GM06990 (cell line): Measurements from ENCODE around the gene SEMA6A.

Experiments used
- DNase-seq: peaks from one replicate; pipeline ENCODE4 v3.0.0-alpha.2; 2011; ENCODE audit not compliant: insufficient read length; ENCODE audit errors: extremely low read depth
- H3K27me3 ChIP-seq: replicated peaks from 2 replicates; pipeline ENCODE4 v1.6.0; 2011; ENCODE audit warnings: low read length; ENCODE audit not compliant: control insufficient read depth, insufficient read depth
- H3K36me3 ChIP-seq: 2 replicates; pipeline ENCODE4 v1.5.1; 2011; ENCODE audit warnings: low read length; ENCODE audit not compliant: control insufficient read depth, insufficient read depth
- H3K4me3 ChIP-seq: replicated peaks from 2 replicates; pipeline ENCODE4 v1.5.1; 2011; ENCODE audit warnings: low read depth, mild to moderate bottlenecking, control low read depth, low read length
- TF ChIP-seq, protein P1 (sequence below): IDR thresholded peaks from 2 replicates; pipeline ENCODE4 v1.5.1; 2011; ENCODE audit warnings: low read length, control low read depth, mild to moderate bottlenecking, inconsistent platforms; ENCODE audit not compliant: insufficient read depth, poor library complexity, severe bottlenecking

SEMA6A gene

GRCh38 chr5:116598911-116599310 lies 24.3 kb upstream of the SEMA6A start:
- no peak for DNase-seq
- H3K4me3 ChIP-seq = no peak overlapping the region
- H3K36me3 ChIP-seq = no peaks in the 10 kb centered on the region
- no peaks in the 10 kb centered on the region for H3K27me3 ChIP-seq
- TF ChIP-seq, protein P1, sequence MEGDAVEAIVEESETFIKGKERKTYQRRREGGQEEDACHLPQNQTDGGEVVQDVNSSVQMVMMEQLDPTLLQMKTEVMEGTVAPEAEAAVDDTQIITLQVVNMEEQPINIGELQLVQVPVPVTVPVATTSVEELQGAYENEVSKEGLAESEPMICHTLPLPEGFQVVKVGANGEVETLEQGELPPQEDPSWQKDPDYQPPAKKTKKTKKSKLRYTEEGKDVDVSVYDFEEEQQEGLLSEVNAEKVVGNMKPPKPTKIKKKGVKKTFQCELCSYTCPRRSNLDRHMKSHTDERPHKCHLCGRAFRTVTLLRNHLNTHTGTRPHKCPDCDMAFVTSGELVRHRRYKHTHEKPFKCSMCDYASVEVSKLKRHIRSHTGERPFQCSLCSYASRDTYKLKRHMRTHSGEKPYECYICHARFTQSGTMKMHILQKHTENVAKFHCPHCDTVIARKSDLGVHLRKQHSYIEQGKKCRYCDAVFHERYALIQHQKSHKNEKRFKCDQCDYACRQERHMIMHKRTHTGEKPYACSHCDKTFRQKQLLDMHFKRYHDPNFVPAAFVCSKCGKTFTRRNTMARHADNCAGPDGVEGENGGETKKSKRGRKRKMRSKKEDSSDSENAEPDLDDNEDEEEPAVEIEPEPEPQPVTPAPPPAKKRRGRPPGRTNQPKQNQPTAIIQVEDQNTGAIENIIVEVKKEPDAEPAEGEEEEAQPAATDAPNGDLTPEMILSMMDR = no peak

GRCh38 chr5:116595498-116595897 lies 20.9 kb upstream of the SEMA6A start:
- no peak for DNase-seq
- H3K27me3 ChIP-seq = no peaks in the 10 kb centered on the region
- H3K4me3 ChIP-seq = no peak overlapping the region
- H3K36me3 ChIP-seq = no peaks in the 10 kb centered on the region
- TF ChIP-seq, protein P1 = no peak

DNA sequence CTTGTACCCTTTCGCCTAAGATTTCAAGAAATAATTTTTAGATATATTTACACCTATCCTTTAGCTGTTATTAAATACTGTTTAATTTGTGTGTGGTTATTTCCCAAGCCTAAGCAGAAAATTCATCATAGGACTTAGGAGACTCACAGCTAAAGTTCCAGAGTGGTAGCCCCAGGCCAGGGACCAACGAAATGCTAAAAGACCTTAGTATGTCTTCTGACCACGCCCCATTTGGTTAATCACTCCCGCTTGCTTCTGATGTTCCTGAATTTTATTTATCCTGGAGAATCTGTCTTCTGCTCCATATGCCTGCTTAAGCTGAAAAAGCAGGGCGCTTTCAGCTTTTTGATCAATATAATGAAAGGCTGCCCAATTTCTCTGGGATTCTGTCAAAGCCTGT lies 18.7 kb upstream of the SEMA6A start:
- TF ChIP-seq, protein P1 = no peak

GRCh38 chr5:116585227-116585626 lies 10.6 kb upstream of the SEMA6A start:
- no peaks in the 10 kb centered on the region for H3K27me3 ChIP-seq
- no peak overlapping the region for H3K4me3 ChIP-seq
- TF ChIP-seq, protein P1 = no peak
- H3K36me3 ChIP-seq = no peaks in the 10 kb centered on the region
- no peak for DNase-seq

More for the DNA sequence above, 18.7 kb upstream of the SEMA6A start:
- Histone ChIP-seq H3K36me3 (no peaks in the 10 kb centered on the region), H3K27me3 (no peaks in the 10 kb centered on the region), H3K4me3 (no peak overlapping the region)
- no peak for DNase-seq

GRCh38 chr5:116583862-116584222 lies 9.2 kb upstream of the SEMA6A start:
- H3K36me3 ChIP-seq = no peaks in the 10 kb centered on the region
- no peak for DNase-seq
- TF ChIP-seq, protein P1 = no peak
- H3K27me3 ChIP-seq = no peaks in the 10 kb centered on the region
- H3K4me3 ChIP-seq = no peak overlapping the region
